C4-2B (cell line): Measurements from ENCODE around the gene GAP43.

Experiments
- ZFX ChIP-seq: fragments of 450-650 bp; IDR thresholded peaks from 2 replicates; pipeline ENCODE4 v1.6.1; 2017
- TF ChIP-seq, protein P1 (sequence below): fragments of 450-650 bp; conservative IDR thresholded peaks from 2 replicates; pipeline ENCODE4 v1.5.1; 2017; ENCODE audit warnings: mild to moderate bottlenecking

DNA sequence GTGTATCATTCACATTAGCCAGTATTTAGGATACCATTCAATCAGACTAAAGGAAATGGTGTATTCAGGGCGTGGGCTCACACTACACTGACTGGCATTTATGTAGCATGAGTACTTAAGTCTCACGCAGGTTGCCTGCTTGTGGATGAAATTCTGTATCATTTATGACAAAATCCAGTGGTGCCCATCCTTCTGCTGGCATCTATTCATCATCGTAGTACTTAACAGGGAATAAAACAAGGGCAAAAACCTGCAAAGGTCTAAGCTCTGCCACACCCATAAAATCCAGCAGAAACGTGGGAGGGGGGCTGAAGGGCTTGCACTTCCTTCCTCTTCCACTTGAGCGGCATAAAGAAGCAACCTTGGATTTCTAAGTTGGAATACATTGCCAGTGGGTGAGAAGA is 2.7 kb downstream of the GAP43 start:
- TF ChIP-seq, protein P1, sequence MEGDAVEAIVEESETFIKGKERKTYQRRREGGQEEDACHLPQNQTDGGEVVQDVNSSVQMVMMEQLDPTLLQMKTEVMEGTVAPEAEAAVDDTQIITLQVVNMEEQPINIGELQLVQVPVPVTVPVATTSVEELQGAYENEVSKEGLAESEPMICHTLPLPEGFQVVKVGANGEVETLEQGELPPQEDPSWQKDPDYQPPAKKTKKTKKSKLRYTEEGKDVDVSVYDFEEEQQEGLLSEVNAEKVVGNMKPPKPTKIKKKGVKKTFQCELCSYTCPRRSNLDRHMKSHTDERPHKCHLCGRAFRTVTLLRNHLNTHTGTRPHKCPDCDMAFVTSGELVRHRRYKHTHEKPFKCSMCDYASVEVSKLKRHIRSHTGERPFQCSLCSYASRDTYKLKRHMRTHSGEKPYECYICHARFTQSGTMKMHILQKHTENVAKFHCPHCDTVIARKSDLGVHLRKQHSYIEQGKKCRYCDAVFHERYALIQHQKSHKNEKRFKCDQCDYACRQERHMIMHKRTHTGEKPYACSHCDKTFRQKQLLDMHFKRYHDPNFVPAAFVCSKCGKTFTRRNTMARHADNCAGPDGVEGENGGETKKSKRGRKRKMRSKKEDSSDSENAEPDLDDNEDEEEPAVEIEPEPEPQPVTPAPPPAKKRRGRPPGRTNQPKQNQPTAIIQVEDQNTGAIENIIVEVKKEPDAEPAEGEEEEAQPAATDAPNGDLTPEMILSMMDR, result no peak
- no peak for TF ChIP-seq ZFX
